ENCODE results near the gene GRM1. TPM values are rescaled to one million over a fixed set of nuclear protein-coding genes. Genes with fewer than 3 reads are reported as not detected.

Gene GRM1
- total RNA-seq, 1 donor from 2014 or later = 0.09 TPM

- DNase-seq (no peak), ATAC-seq (no peak)
- TF ChIP-seq CTCF (IDR thresholded peaks at IDR 0.05) = no peak
- H3K9me3 ChIP-seq = no peaks in the 10 kb centered on the region
- intact Hi-C loops (cut with DNase I) = no loop called here
- H3K4me3 ChIP-seq = no peak overlapping the region
- H3K36me3 ChIP-seq = no peaks in the 10 kb centered on the region
- no peaks in the 10 kb centered on the region for H3K4me1 ChIP-seq
- H3K27me3 ChIP-seq (ENCODE audit: low read depth) = no peaks in the 10 kb centered on the region
- no peak overlapping the region for H3K27ac ChIP-seq
Observed at GRCh38 chr6:146095481-146095880, 66.6 kb downstream of the GRM1 start.

- Histone ChIP-seq H3K9me3 (no peaks in the 10 kb centered on the region), H3K36me3 (no peaks in the 10 kb centered on the region), H3K4me1 (no peaks in the 10 kb centered on the region), H3K27me3 (ENCODE audit: low read depth) (no peaks in the 10 kb centered on the region), H3K4me3 (no peak overlapping the region), H3K27ac (no peak overlapping the region)
- TF ChIP-seq CTCF (IDR thresholded peaks at IDR 0.05) = no peak
- intact Hi-C loops (cut with DNase I) = no loop called here
- no peak for DNase-seq
- ATAC-seq = no peak
Observed at GRCh38 chr6:146097586-146097985, 68.7 kb downstream of the GRM1 start.

- H3K36me3 ChIP-seq = no peaks in the 10 kb centered on the region
- DNase-seq (no peak), ATAC-seq (no peak)
- no peak for TF ChIP-seq CTCF (IDR thresholded peaks at IDR 0.05)
- H3K4me3 ChIP-seq = no peak overlapping the region
- H3K27ac ChIP-seq = no peak overlapping the region
- H3K4me1 ChIP-seq = no peaks in the 10 kb centered on the region
- H3K27me3 ChIP-seq (ENCODE audit: low read depth) = no peaks in the 10 kb centered on the region
- H3K9me3 ChIP-seq = no peaks in the 10 kb centered on the region
- intact Hi-C loops (cut with DNase I) = no loop called here
Observed at GRCh38 chr6:146100776-146101175, 71.9 kb downstream of the GRM1 start.

- Histone ChIP-seq H3K4me1 (no peaks in the 10 kb centered on the region), H3K36me3 (no peaks in the 10 kb centered on the region), H3K9me3 (no peaks in the 10 kb centered on the region), H3K4me3 (no peak overlapping the region), H3K27ac (no peak overlapping the region), H3K27me3 (ENCODE audit: low read depth) (no peaks in the 10 kb centered on the region)
- intact Hi-C loops (cut with DNase I) = no loop called here
- ATAC-seq (no peak), DNase-seq (no peak)
- TF ChIP-seq CTCF (IDR thresholded peaks at IDR 0.05) = no peak
Observed at GRCh38 chr6:146103416-146104072, 74.7 kb downstream of the GRM1 start.

GRCh38 chr6:146106532-146106931, 77.7 kb downstream of the GRM1 start:
- H3K9me3 ChIP-seq = peaks cover 7% of the 10 kb centered on the region
- no peak for TF ChIP-seq CTCF (IDR thresholded peaks at IDR 0.05)
- ATAC-seq (no peak), DNase-seq (no peak)
- no peaks in the 10 kb centered on the region for H3K4me1 ChIP-seq
- no peaks in the 10 kb centered on the region for H3K36me3 ChIP-seq
- intact Hi-C loops (cut with DNase I) = no loop called here
- H3K27me3 ChIP-seq (ENCODE audit: low read depth) = no peaks in the 10 kb centered on the region
- H3K4me3 ChIP-seq = no peak overlapping the region
- H3K27ac ChIP-seq = no peak overlapping the region
